ENCODE data around the gene MT1B.

MT1B gene

GRCh38 chr16:56651586-56651985 lies at the start of gene MT1B:
MT1B (plus strand) TSS chr16:56651886; CDS start chr16:56651954, 68 bp downstream.
- Histone ChIP-seq H3K27me3 (ENCODE audit: insufficient read depth, poor library complexity, severe bottlenecking) (no peaks in the 10 kb centered on the region), H3K27ac (ENCODE audit: poor library complexity, severe bottlenecking) (no peak within 1 kb of the TSS), H3K4me3 (ENCODE audit: severe bottlenecking) (no peak within 1 kb of the TSS), H3K4me1 (ENCODE audit: insufficient read depth, poor library complexity, severe bottlenecking) (peaks cover 14% of the 10 kb centered on the region), H3K36me3 (ENCODE audit: low read depth) (no peaks in the 10 kb centered on the region), H3K9me3 (ENCODE audit: severe bottlenecking) (no peaks in the 10 kb centered on the region)
- no peak for ATAC-seq (ENCODE audit: low read depth)
- DNase-seq (ENCODE audit: low spot score), result no peak
- TF ChIP-seq CTCF (IDR thresholded peaks at IDR 0.05; ENCODE audit: poor library complexity, severe bottlenecking), result no peak

- H3K27me3 ChIP-seq (ENCODE audit: insufficient read depth, poor library complexity, severe bottlenecking), result no peaks in the 10 kb centered on the region
- ATAC-seq (ENCODE audit: low read depth), result no peak
- peaks cover 24% of the 10 kb centered on the region for H3K4me1 ChIP-seq (ENCODE audit: insufficient read depth, poor library complexity, severe bottlenecking)
- H3K4me3 ChIP-seq (ENCODE audit: severe bottlenecking), result no peak overlapping the region
- TF ChIP-seq CTCF (IDR thresholded peaks at IDR 0.05; ENCODE audit: poor library complexity, severe bottlenecking), result peak; percentile 69
- no peaks in the 10 kb centered on the region for H3K9me3 ChIP-seq (ENCODE audit: severe bottlenecking)
- DNase-seq (ENCODE audit: low spot score), result no peak
- H3K27ac ChIP-seq (ENCODE audit: poor library complexity, severe bottlenecking), result peak overlapping the region; percentile 100
- peaks cover 2% of the 10 kb centered on the region for H3K36me3 ChIP-seq (ENCODE audit: low read depth)
Observed at GRCh38 chr16:56603589-56603988, 48.1 kb upstream of the MT1B start.

- no peak for ATAC-seq (ENCODE audit: low read depth)
- H3K4me3 ChIP-seq (ENCODE audit: severe bottlenecking), result no peak overlapping the region
- H3K36me3 ChIP-seq (ENCODE audit: low read depth), result peaks cover 16% of the 10 kb centered on the region
- peaks cover 25% of the 10 kb centered on the region for H3K4me1 ChIP-seq (ENCODE audit: insufficient read depth, poor library complexity, severe bottlenecking)
- no peaks in the 10 kb centered on the region for H3K9me3 ChIP-seq (ENCODE audit: severe bottlenecking)
- no peaks in the 10 kb centered on the region for H3K27me3 ChIP-seq (ENCODE audit: insufficient read depth, poor library complexity, severe bottlenecking)
- no peak for DNase-seq (ENCODE audit: low spot score)
- TF ChIP-seq CTCF (IDR thresholded peaks at IDR 0.05; ENCODE audit: poor library complexity, severe bottlenecking), result no peak
- H3K27ac ChIP-seq (ENCODE audit: poor library complexity, severe bottlenecking), result peak overlapping the region; percentile 100
Observed at GRCh38 chr16:56604966-56605365, 46.7 kb upstream of the MT1B start.

GRCh38 chr16:56605475-56605874 lies 46.2 kb upstream of the MT1B start:
- no peak for TF ChIP-seq CTCF (IDR thresholded peaks at IDR 0.05; ENCODE audit: poor library complexity, severe bottlenecking)
- Histone ChIP-seq H3K27me3 (ENCODE audit: insufficient read depth, poor library complexity, severe bottlenecking) (no peaks in the 10 kb centered on the region), H3K9me3 (ENCODE audit: severe bottlenecking) (no peaks in the 10 kb centered on the region), H3K27ac (ENCODE audit: poor library complexity, severe bottlenecking) (peak overlapping the region; percentile 100), H3K4me3 (ENCODE audit: severe bottlenecking) (no peak overlapping the region), H3K36me3 (ENCODE audit: low read depth) (peaks cover 17% of the 10 kb centered on the region), H3K4me1 (ENCODE audit: insufficient read depth, poor library complexity, severe bottlenecking) (peaks cover 30% of the 10 kb centered on the region)
- DNase-seq (ENCODE audit: low spot score), result no peak
- no peak for ATAC-seq (ENCODE audit: low read depth)

GRCh38 chr16:56606071-56606475 lies 45.6 kb upstream of the MT1B start:
- no peak for TF ChIP-seq CTCF (IDR thresholded peaks at IDR 0.05; ENCODE audit: poor library complexity, severe bottlenecking)
- Histone ChIP-seq H3K9me3 (ENCODE audit: severe bottlenecking) (no peaks in the 10 kb centered on the region), H3K27me3 (ENCODE audit: insufficient read depth, poor library complexity, severe bottlenecking) (no peaks in the 10 kb centered on the region), H3K4me1 (ENCODE audit: insufficient read depth, poor library complexity, severe bottlenecking) (peaks cover 36% of the 10 kb centered on the region), H3K36me3 (ENCODE audit: low read depth) (peaks cover 17% of the 10 kb centered on the region), H3K27ac (ENCODE audit: poor library complexity, severe bottlenecking) (peak overlapping the region; percentile 100), H3K4me3 (ENCODE audit: severe bottlenecking) (no peak overlapping the region)
- DNase-seq (ENCODE audit: low spot score), result no peak
- ATAC-seq (ENCODE audit: low read depth), result peak; percentile 4; the same call in 1 of the 3 replicates
